NCI-H460 (cell line): ENCODE results near the gene KLK8. TPM values are rescaled to one million over a fixed set of nuclear protein-coding genes. Genes with fewer than 3 reads are reported as not detected.

Source experiments
- DNase-seq: peaks from one replicate; pipeline ENCODE4 v3.0.0-alpha.2; 2016; ENCODE audit warnings: low read depth; ENCODE audit errors: extremely low read depth
- total RNA-seq: library from RNA; depleted of rRNA; stranded (reverse); fragments of >200 nt; shearing (Covaris generic); gene quantifications from 2 replicates; pipeline ENCODE4 v1.2.3, GENCODE V29; 2014

The KLK8 gene
- total RNA-seq, 1 experiment from 2014 or later: not detected

GRCh38 chr19:51018745-51019543 is 17.5 kb upstream of the KLK8 start:
- DNase-seq: no peak

DNA sequence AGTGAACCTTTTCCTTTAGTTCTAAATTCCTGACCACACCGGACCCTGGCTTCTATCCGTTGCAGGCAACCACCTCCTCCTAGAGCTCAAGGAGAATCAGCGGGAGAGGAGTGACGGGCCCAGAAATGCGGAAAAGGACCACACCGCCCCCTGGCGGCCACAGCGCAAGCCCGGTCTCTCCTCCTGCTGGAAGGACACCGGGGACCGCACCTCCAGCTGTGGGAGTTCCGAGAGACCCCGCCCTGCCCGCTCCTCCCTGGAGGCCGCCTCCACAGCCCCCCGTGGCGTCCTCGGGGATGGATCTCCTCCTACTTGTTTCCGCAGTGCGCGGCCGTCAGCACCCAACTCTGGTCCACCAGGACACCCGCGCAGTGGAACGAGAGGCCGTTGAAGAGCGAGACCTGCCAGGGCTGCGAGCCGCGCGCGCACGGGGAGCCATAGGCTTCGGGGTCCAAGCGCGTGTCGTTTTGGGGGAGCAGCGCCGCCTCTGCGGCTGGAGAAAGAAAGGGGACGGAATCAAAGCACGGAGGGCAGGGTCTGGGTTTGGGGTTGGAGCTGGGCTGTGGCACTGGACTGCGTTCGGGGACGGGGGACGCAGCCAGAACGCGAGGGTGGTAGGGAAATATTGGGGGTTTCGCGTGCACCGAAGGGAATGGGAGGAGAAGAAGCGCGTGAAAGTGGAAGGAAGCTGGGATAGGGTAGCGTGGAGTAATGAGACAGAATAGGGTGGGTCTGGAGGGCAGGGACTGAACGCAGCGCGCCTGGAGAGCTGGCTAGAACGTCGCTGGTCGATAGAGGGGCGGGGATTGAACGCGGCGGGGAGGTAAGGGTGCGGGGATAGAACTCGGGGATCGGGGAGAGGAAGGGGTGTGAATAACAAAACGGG is 15.6 kb upstream of the KLK8 start:
- DNase-seq: peak; percentile 46

DNA sequence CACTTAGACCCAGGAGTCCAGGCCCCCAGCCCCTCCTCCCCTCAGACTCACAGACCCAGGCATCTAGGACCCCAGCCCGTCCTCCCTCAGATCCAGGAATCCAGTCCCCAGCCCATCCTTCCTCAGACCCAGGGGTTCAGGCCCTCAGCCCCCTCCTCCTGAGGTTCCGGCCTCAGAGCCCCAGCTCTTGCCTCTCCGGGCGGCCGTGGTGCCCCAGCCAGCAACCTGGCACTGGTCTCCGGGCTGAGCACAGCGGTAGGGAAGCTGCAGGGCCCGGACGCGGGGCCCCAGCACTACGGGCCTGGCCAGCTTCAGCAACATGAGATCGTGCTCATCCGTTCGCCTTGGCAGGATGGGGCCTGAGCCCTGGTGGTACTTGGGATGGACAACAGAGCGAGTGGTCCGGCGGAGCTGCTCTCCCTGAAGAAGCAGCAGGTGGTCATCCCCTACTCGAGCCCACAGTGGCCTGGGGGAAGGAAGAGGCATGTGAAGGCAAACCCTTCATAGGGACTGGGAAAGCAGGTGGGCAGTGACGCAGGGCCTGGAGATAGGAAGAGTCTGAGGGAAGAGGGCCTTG is 14.4 kb upstream of the KLK8 start:
- no peak for DNase-seq

DNA sequence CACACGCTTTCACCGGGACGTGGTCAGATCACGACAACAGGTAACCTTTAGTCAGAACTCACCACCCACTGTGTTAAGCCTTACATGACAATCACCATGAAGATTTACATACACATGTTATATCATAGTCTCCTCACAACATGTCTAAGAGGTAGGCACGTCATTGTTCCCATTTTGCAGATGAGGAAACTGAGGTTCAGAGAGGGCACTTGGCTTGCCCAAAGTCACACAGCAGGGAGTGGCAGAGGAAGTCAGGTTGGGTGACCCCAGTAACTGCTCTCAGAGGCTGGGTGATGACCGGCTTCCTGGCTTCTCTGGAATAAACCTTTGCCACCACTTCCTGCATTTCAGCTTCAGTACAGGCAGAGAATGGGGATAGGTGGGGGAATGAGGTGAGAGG is 12.8 kb upstream of the KLK8 start:
- no peak for DNase-seq

GRCh38 chr19:51012661-51013190 is 11.3 kb upstream of the KLK8 start:
- DNase-seq: no peak

GRCh38 chr19:51010066-51010795 is 8.8 kb upstream of the KLK8 start:
- no peak for DNase-seq

DNA sequence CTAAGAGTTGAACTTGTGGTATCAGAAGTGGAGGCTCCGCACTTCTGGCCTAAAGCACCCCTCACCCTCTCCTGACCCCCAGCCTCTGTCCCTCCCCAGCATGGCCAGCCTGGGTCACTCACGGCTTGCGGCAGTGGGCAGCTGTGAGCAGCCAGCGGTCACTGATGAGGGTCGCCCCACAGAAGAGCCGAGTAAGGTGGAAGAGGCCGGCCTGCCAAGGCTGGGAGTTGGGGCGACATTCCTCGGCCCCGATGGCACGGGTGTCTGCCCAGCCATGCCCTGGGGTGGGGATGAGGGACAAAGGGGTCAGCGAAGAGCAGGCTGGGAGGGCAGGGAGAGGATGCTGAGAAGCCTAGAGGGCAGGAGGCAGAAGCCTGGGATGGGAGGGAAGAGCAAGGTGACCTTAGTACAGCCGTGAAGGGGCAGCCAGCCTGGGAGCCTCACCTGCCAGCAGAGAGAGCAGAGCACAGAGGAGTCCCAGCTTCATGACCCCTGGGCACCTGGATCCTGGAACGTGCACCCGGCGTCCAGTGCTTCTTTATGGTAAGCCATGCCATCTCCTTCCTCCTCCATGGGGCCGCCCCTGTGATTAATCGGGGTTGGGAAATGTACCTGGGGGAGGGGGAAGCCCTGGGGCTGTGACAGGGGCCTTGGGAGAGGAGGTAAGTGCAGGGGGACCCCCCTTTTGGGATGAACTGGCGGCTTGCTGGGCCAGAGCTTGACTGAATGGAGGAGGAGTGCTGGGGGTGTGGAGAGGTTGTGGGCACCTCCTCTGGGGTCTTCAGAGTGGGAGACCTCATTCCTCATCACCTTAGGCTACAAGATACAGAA is 7.9 kb upstream of the KLK8 start:
- no peak for DNase-seq

- DNase-seq: no peak
Measured at GRCh38 chr19:51007488-51007887, 6.1 kb upstream of the KLK8 start.

GRCh38 chr19:51006406-51006805 is 5.0 kb upstream of the KLK8 start:
- DNase-seq: no peak

DNA sequence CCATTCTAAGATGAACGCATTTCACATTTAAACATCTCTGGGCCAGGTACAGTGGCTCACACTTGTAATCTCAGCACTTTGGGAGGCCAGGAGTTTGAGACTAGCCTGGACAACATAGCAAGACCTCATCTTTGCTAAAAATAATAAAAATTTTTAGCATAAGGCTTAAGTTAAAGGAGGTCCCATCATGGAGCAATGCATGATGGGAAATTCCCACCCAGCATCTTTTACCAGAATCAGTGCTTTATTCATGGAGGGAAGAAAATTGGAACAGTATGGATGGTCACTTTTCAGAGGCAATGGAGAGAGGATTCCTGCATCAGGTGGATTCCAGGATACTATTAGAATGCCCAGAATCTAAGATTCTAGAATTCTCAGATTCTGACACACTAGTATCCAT is 3.8 kb upstream of the KLK8 start:
- no peak for DNase-seq

DNA sequence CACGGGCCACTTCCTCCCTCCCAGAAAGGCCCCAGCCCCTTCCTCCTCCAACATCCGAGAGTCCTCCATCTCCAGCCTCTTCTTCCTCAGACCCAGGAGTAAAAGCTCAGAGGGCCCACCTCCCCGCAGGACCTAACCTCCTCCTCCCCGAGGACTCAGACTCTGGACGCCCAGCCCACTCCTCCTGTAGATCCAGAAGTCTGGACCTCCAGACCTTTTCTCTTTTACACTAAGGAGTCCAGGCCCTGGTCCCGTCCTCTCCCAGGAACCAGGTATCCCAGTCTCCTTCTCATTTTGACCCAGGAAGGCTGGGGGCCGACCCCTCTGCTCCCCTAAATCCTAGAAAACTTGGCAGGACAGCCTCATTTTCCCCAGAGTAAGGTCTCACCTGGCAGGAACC is 1.9 kb upstream of the KLK8 start:
- DNase-seq: no peak

- peak; percentile 76 for DNase-seq
Measured at GRCh38 chr19:51002542-51003311, 1.3 kb upstream of the KLK8 start.

DNA sequence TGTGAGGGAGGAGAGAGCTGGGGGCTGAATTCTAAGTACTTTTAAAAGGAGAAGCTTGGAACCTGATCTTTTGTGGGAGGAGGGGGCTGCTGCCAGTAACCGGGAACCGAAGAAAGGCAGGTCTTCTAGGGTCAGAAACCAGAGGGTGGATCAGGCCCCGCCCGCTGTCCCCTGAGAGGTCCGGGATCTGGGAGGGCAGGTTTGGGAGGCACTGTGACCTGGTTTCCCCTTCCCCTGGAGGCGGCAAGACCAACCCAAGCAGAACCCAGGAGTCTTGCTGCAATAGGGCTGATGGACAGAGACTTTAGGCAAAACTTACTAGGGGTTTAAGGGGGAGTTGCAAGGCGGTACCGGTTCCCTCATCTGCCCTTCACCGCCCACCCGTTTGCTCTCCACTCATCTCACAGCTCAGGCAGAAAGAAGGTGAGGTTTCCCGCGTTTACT is 707 bp upstream of the KLK8 start:
- no peak for DNase-seq

DNA sequence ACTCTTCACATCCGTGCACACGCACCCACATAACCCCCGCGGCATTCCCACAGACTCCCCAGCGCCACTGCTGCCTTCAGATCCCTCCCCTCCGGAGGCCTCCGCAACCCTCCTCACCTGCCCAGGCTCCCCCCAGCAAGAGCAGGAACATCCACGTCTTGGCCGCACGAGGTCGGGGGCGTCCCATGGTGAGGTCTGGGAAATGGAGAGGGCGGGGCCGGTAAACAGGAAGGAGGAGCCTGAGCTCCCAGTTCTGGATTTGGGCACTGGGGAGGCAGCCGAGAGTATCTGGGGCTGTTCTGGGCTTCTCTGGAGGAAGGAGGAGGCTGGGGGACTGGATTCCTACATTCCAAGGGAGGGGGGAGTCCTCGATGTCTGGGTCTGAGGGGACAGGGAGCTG is 423 bp downstream of the KLK8 start:
- no peak for DNase-seq

DNA sequence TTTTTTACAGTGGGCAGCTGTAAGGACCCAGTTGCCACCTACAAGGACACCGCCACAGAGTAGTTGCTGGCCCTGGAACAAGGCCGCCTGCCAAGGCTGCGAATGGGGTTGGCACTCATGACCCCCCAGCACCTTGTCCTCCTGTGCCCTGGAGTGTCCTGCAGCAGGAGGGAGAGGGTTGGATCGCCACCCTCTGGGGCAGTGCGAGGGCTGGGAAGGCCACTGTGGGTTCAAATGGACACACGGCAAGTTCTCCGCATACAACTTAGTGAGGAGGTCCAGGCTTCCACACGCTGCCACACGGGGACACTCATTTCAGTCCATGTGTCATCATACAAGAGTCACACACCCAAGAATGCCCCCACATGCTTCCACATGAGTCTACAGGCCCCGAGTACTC is 978 bp downstream of the KLK8 start:
- no peak for DNase-seq

DNA sequence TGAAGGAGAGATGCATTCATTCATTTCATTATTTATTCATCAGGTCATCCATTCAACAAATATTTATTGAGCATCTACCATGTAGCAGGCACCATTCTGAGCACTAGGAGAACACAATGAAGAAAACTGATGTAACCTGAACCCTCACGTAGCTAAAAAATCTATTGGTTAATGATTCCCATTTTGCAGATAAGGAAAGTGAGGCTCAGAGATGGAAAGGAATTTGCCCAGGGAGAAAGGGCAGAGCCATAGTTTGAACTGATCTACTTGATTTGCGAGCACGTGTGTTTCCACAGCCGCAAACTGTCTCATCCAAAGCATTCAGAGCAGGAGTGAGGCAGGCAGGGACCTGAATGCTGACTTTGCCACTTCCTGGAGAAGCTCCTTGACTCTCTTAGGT is 2.7 kb downstream of the KLK8 start:
- DNase-seq: no peak

DNA sequence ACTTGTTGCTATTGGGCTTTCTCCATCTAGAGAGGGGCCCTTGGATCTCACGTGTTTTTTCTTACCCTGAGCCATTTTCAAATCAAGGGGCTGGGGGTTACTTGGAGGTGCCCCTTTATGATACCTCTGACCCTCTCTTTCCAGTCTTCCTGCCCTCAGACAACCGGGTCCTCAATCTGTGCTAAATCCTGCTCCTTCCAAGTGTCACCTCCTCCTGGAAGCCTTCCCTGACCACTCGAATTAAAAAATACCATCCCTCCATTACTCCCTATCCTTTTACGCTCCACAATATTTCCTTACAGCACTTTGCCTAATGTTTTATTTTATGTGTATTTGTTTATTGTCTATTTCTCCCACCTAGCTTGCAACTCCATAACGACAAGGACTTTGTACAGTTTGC is 3.3 kb downstream of the KLK8 start:
- no peak for DNase-seq

GRCh38 chr19:50994129-50994528 is 7.3 kb downstream of the KLK8 start:
- no peak for DNase-seq

DNA sequence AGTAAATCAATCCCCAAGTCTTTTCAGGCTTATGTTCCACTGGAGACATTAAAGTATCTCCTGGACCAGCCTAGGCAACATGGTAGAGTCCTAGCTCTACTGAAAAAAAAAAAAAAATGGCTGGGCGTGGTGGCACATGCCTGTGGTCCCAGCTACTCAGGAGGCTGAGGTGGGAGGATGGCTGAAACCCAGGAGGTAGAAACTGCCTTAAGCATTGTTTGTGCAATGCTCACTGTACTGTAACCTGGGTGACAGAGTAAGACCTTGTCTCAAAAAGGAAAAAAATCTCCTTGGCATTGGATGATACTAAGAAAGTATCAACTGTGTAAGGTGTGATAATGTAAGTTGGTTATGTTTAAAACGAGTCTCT is 8.8 kb downstream of the KLK8 start:
- DNase-seq: no peak
